HEK293T (cell line): Measurements from ENCODE around the gene LEMD1.
"Not testable (repeated sequence)": the region's sequence is repeated elsewhere in the genome, so short reads cannot be mapped to it uniquely, and the experiment has no call there.

Source experiments
- BHLHE40 ChIP-seq: fragments of 450-650 bp; IDR thresholded peaks from 2 replicates; pipeline ENCODE4 v1.6.1; 2016; ENCODE audit warnings: mild to moderate bottlenecking, moderate library complexity, borderline replicate concordance
- ELF4 ChIP-seq: fragments of 450-650 bp; IDR thresholded peaks from 2 replicates; pipeline ENCODE4 v1.6.1; 2017; ENCODE audit warnings: antibody characterized with exemption
- FOXA1 ChIP-seq: fragments of 450-650 bp; IDR thresholded peaks from 2 replicates; pipeline ENCODE4 v1.6.1; 2016; ENCODE audit warnings: mild to moderate bottlenecking
- SP1 ChIP-seq: fragments of 450-650 bp; IDR thresholded peaks from 2 replicates; pipeline ENCODE4 v1.6.1; 2017
- ZNF384 ChIP-seq: fragments of 450-650 bp; IDR thresholded peaks from 2 replicates; pipeline ENCODE4 v1.6.1; 2016

DNA sequence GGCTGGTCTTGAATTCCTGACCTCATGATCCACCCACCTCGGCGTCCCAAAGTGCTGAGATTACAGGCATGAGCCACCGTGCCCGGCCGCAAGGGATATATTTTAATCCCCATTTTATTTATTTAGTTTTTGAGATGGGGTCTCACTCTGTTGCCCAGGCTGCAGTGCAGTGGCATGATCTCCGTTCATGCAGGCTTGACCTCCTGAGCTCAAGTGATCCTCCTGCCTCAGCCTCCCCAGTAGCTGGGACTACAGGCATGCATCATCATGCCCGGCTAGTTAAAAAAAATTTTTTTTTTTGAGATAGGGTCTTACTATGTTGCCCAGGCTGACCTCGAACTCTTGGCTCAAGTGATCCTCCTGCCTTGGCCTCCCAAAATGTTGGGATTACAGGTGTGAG lies 56.8 kb downstream of the LEMD1 start:
- not testable (repeated sequence) for TF ChIP-seq FOXA1, BHLHE40, SP1, ZNF384, ELF4
